Measurements from ENCODE around the gene CYB5B.

The CYB5B gene

DNA sequence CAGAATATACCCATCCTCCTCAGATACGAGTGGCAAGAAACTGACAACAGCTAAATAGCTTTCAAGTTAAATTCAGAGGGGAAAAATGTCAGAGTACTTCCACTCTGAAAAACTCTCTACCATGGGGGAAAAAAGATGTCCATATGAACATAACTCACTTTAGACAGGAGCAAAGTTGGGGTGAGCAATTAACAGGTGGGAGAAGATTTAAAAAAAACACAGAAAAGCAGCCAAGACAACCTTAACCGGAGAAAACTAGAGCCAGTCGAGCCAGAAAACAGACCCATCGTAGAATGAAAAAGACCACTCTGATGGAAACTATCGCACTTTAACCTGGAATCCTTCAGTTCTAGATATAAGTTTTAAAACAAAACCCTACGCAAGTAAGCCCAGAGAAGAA, 39.4 kb upstream of the CYB5B start:
- no peak for TF ChIP-seq CTCF (IDR thresholded peaks at IDR 0.05; ENCODE audit: low read depth, low read length, missing control alignments)
- no peak for DNase-seq (ENCODE audit: low read depth)
- peak overlapping the region; percentile 89 for H3K4me3 ChIP-seq (ENCODE audit: low read depth, low read length)

GRCh38 chr16:69386596-69386995, 37.8 kb upstream of the CYB5B start:
- TF ChIP-seq CTCF (IDR thresholded peaks at IDR 0.05; ENCODE audit: low read depth, low read length, missing control alignments) = no peak
- no peak for DNase-seq (ENCODE audit: low read depth)
- H3K4me3 ChIP-seq (ENCODE audit: low read depth, low read length) = no peak overlapping the region; the same call in 1 of the 2 replicates

GRCh38 chr16:69393898-69394849, 30.2 kb upstream of the CYB5B start:
- TF ChIP-seq CTCF (IDR thresholded peaks at IDR 0.05; ENCODE audit: low read depth, low read length, missing control alignments) = no peak
- no peak for DNase-seq (ENCODE audit: low read depth)
- H3K4me3 ChIP-seq (ENCODE audit: low read depth, low read length) = no peak overlapping the region

- no peak overlapping the region for H3K4me3 ChIP-seq (ENCODE audit: low read depth, low read length)
- TF ChIP-seq CTCF (IDR thresholded peaks at IDR 0.05; ENCODE audit: low read depth, low read length, missing control alignments) = no peak
- DNase-seq (ENCODE audit: low read depth) = no peak
Observed at GRCh38 chr16:69395859-69396186, 28.6 kb upstream of the CYB5B start.

DNA sequence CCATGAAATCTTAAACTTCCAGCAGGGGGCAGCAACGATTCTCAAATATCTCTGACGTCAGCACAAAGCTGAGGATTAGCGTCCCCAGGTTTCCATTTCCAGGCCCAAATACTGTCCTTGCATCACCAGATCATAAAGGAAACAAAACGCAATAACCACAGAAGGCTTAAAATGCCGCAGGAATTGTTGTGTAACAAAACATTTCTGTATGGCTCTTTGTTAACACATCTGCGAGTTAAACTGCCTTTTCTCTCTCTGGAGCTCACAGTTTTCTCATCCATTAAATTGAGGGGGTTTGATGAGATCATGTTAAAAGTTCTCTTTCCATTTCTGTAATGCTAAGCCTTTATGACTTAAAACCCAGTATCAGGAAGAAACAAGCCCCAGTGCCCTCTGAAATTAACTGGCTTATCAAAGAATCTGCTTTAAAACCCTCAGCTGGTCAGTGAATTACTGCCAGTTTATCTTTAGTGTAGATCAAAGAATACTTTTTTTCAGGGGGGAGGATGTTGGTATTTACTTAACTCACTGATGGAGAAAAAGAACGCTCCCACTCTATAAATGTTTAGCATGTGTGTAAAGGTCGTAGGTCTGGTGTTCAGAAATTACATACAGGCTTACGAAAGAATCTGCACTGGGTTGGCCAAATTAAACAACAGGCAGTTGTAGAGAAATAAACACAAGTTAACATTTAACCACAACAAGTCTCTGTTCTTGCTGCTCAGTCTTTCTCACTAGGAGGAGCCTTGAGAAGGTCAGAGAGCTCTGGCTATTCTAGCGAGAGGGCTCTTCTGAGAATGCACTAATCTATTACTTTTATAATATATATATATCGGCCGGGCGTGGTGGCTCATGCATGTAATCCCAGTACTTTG, 28.0 kb upstream of the CYB5B start:
- peak; percentile 53 for DNase-seq (ENCODE audit: low read depth)
- H3K4me3 ChIP-seq (ENCODE audit: low read depth, low read length) = no peak overlapping the region
- peak; percentile 53 for TF ChIP-seq CTCF (IDR thresholded peaks at IDR 0.05; ENCODE audit: low read depth, low read length, missing control alignments)

DNA sequence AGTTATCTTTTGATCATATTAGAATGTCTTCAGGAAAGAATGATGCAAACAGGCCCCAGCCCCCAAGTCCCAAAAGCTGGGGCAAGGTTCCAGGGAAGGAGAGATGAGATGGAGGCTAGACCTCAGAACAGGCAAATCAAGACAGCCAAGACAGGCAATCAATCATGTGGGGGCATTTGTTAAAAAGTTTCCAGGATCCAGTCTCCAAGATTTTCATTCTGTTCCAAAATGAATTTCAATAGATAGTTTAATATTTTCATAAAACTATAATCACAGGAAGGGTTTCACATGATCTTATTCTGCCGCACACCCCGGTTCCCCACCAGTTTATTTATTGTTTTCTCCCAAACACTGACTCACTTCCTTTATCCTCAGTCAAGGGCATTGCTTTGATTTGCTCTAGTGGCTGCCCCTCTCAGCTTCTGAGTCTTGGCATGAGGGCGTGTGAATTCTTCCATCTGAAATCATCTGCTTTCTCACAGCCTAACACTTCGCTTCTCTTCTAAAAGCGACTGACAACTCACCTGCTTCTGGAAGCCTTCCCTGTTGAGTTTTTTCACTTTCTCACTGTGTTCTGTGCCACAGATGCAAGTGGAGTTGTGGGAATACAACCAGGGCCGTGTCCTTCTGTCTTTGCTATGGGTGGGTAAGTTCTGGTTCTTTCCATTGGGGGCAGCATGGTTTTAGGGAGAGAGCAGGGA, 26.4 kb upstream of the CYB5B start:
- TF ChIP-seq CTCF (IDR thresholded peaks at IDR 0.05; ENCODE audit: low read depth, low read length, missing control alignments) = peak; percentile 54
- no peak overlapping the region for H3K4me3 ChIP-seq (ENCODE audit: low read depth, low read length)
- no peak for DNase-seq (ENCODE audit: low read depth)
